ENCODE results near the gene THOC5. TPM values are rescaled to one million over a fixed set of nuclear protein-coding genes. Genes with fewer than 3 reads are reported as not detected.
"Not testable (repeated sequence)": the region's sequence is repeated elsewhere in the genome, so short reads cannot be mapped to it uniquely, and the experiment has no call there.

Gene THOC5
- 66.6 and 68.1 TPM in 2 replicates for total RNA-seq

- Mint-ChIP-seq H3K36me3 (ENCODE audit: low read depth) (peaks cover 29% of the 10 kb centered on the region), H3K9me3 (no peaks in the 10 kb centered on the region), H3K27ac (peak within 1 kb of the TSS; percentile 96), H3K27me3 (no peaks in the 10 kb centered on the region), H3K4me3 (peak within 1 kb of the TSS; percentile 97), H3K4me1 (peaks cover 12% of the 10 kb centered on the region)
- peak; percentile 97 for DNase-seq
- intact Hi-C loops (cut with micrococcal nuclease): loop anchor here (1.0 kb wide), 1 partner anchor 28 kb away; the partner anchor contains the start of gene NIPSNAP1
Measured at GRCh38 chr22:29553351-29554224, at the start of gene THOC5. TSS of gene THOC5 (minus strand) at chr22:29553757. CDS start at chr22:29549147, 4,610 bp downstream.

DNA sequence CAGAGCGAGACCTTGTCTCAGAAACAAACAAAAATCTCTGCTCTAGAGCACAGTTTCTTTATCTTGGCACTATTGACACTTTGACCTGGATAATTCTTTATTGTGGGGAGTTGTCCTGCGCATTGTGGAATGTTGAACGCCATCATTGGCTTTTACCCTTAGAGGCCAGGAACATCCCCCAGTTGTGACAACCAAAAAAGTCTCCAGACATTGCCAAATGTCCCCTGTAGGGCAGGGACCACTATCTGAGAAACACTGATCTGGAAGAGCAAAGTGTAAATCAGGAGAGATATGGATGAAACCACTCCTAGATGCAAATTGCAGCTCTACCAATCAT lies 45.1 kb upstream of the THOC5 start:
- H3K27me3 Mint-ChIP-seq: no peaks in the 10 kb centered on the region
- no peaks in the 10 kb centered on the region for H3K36me3 Mint-ChIP-seq (ENCODE audit: low read depth)
- H3K27ac Mint-ChIP-seq: no peak overlapping the region
- no peak overlapping the region for H3K4me3 Mint-ChIP-seq
- peaks cover 2% of the 10 kb centered on the region for H3K4me1 Mint-ChIP-seq
- H3K9me3 Mint-ChIP-seq: no peaks in the 10 kb centered on the region
- intact Hi-C loops (cut with micrococcal nuclease): no loop called here
- DNase-seq: no peak

DNA sequence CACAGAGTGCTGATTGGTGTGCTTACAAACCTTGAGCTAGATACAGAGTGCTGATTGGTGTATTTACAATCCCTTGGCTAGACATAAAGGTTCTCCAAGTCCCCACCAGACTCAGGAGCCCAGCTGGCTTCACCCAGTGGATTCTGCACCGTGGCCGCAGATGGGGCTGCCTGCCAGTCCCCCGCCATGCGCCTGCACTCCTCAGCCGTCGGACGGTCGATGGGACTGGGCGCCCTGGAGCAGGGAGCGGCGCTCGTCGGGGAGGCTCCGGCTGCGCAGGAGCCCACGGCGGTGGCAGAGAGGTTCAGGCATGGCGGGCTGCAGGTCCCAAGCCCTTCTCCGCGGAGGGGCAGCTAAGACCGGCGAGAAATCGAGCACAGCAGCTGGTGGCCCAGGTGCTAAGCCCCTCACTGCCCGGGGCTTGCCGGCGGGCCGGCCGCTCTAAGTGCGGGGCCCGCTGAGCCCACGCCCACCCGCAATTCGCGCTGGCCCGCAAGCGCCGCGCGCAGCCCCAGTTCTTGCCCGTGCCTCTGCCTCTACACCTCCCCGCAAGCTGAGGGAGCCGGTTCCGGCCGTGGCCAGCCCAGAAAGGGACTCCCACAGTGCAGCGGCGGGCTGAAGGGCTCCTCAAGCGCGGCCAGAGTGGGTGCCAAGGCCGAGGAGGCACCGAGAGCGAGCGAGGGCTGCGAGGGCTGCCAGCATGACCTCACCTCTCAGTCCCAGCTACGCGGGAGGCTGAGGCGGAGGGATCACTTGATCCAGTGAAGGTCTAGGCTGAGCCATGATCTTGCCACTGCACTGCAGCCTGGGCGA lies 44.5 kb upstream of the THOC5 start:
- DNase-seq; H3K36me3 Mint-ChIP-seq (ENCODE audit: low read depth); H3K27ac Mint-ChIP-seq; H3K4me3 Mint-ChIP-seq; H3K4me1 Mint-ChIP-seq; intact Hi-C loops (cut with micrococcal nuclease); H3K9me3 Mint-ChIP-seq; H3K27me3 Mint-ChIP-seq: not testable (repeated sequence)

GRCh38 chr22:29596408-29596807 lies 42.9 kb upstream of the THOC5 start:
- no peaks in the 10 kb centered on the region for H3K36me3 Mint-ChIP-seq (ENCODE audit: low read depth)
- no peaks in the 10 kb centered on the region for H3K9me3 Mint-ChIP-seq
- no peaks in the 10 kb centered on the region for H3K27me3 Mint-ChIP-seq
- H3K27ac Mint-ChIP-seq: no peak overlapping the region
- intact Hi-C loops (cut with micrococcal nuclease): no loop called here
- no peak overlapping the region for H3K4me3 Mint-ChIP-seq
- no peaks in the 10 kb centered on the region for H3K4me1 Mint-ChIP-seq
- no peak for DNase-seq

DNA sequence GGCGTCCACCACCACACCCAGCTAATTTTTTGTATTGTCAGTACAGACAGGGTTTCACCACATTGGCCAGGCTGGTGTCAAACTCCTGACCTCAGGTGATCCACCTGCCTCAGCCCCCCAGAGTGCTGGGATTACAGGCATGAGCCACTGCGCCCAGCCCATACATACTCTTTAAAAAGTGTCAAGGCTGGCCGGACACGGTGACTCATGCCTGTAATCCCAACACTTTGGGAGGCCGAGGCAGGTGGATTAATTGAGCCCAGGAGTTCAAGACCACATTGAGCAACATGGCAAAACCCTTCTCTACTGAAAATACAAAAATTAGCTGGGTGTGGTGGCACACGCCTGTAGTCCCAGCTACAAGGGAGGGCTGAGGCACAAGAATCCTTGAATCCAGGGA lies 40.9 kb upstream of the THOC5 start:
- not testable (repeated sequence) for DNase-seq; H3K36me3 Mint-ChIP-seq (ENCODE audit: low read depth); H3K9me3 Mint-ChIP-seq; H3K27ac Mint-ChIP-seq; H3K4me1 Mint-ChIP-seq; H3K27me3 Mint-ChIP-seq; H3K4me3 Mint-ChIP-seq
- intact Hi-C loops (cut with micrococcal nuclease): loop anchor here (5.0 kb wide), 1 partner anchor 43 kb away; no protein-coding TSS in a partner anchor

DNA sequence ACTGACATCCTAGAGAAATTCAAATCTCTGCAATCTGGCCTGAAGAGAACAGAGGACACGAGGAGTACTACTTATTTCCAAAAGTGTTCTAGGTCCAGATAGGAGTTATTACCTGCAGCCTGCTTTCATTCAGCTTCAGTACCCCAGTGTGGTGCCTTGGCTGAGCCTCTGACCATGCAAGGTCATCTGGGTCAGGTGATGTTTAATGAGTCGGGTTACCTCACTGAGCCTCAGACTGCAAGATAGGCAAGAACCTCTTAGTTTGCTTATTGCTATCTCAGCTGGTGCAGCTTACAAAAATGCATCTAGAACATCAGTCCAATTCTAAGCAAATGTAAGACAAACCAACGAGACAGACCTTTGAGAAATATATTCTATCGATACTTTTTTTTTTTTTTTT lies 40.4 kb upstream of the THOC5 start:
- DNase-seq: no peak
- Mint-ChIP-seq H3K27me3 (no peaks in the 10 kb centered on the region), H3K36me3 (ENCODE audit: low read depth) (no peaks in the 10 kb centered on the region)

GRCh38 chr22:29587938-29588699 lies 34.6 kb upstream of the THOC5 start:
- Mint-ChIP-seq H3K9me3 (no peaks in the 10 kb centered on the region), H3K4me1 (peaks cover 7% of the 10 kb centered on the region)

More for the DNA sequence above, 40.4 kb upstream of the THOC5 start:
- Mint-ChIP-seq H3K27ac (no peak overlapping the region), H3K4me1 (peaks cover 7% of the 10 kb centered on the region), H3K4me3 (no peak overlapping the region), H3K9me3 (no peaks in the 10 kb centered on the region)
- intact Hi-C loops (cut with micrococcal nuclease): loop anchor here (5.0 kb wide), 1 partner anchor 43 kb away; no protein-coding TSS in a partner anchor

GRCh38 chr22:29586193-29586705 lies 32.7 kb upstream of the THOC5 start:
- peaks cover 12% of the 10 kb centered on the region for H3K4me1 Mint-ChIP-seq
- H3K9me3 Mint-ChIP-seq; H3K27me3 Mint-ChIP-seq; H3K27ac Mint-ChIP-seq; DNase-seq; H3K36me3 Mint-ChIP-seq (ENCODE audit: low read depth); H3K4me3 Mint-ChIP-seq; intact Hi-C loops (cut with micrococcal nuclease): not testable (repeated sequence)

More at GRCh38 chr22:29587938-29588699, 34.6 kb upstream of the THOC5 start:
- H3K36me3 Mint-ChIP-seq (ENCODE audit: low read depth): no peaks in the 10 kb centered on the region
- no peak for DNase-seq
- no peak overlapping the region for H3K27ac Mint-ChIP-seq
- H3K27me3 Mint-ChIP-seq: no peaks in the 10 kb centered on the region
- H3K4me3 Mint-ChIP-seq: no peak overlapping the region
- intact Hi-C loops (cut with micrococcal nuclease): no loop called here

GRCh38 chr22:29584975-29585374 lies 31.4 kb upstream of the THOC5 start:
- intact Hi-C loops (cut with micrococcal nuclease): no loop called here
- Mint-ChIP-seq H3K4me3 (no peak overlapping the region), H3K27ac (no peak overlapping the region), H3K4me1 (peaks cover 12% of the 10 kb centered on the region), H3K9me3 (peaks cover 3% of the 10 kb centered on the region), H3K27me3 (no peaks in the 10 kb centered on the region), H3K36me3 (ENCODE audit: low read depth) (peaks cover 1% of the 10 kb centered on the region)
- no peak for DNase-seq

GRCh38 chr22:29581799-29582198 lies 28.2 kb upstream of the THOC5 start:
- peak overlapping the region; percentile 95 for H3K27ac Mint-ChIP-seq
- no peaks in the 10 kb centered on the region for H3K27me3 Mint-ChIP-seq
- DNase-seq: no peak
- peak overlapping the region; percentile 96 for H3K4me3 Mint-ChIP-seq
- H3K4me1 Mint-ChIP-seq: peaks cover 17% of the 10 kb centered on the region
- H3K9me3 Mint-ChIP-seq: peaks cover 3% of the 10 kb centered on the region
- intact Hi-C loops (cut with micrococcal nuclease): loop anchor here (1.0 kb wide), 2 partner anchors 22 to 28 kb away; partner anchors contain the start of genes NF2 and THOC5
- peaks cover 4% of the 10 kb centered on the region for H3K36me3 Mint-ChIP-seq (ENCODE audit: low read depth)

- Mint-ChIP-seq H3K4me3 (peak overlapping the region; percentile 96), H3K27ac (peak overlapping the region; percentile 95), H3K36me3 (ENCODE audit: low read depth) (peaks cover 4% of the 10 kb centered on the region), H3K27me3 (no peaks in the 10 kb centered on the region), H3K9me3 (peaks cover 3% of the 10 kb centered on the region), H3K4me1 (peaks cover 17% of the 10 kb centered on the region)
- intact Hi-C loops (cut with micrococcal nuclease): no loop called here
- DNase-seq: peak; percentile 64
Measured at GRCh38 chr22:29580200-29580810, 26.7 kb upstream of the THOC5 start.

DNA sequence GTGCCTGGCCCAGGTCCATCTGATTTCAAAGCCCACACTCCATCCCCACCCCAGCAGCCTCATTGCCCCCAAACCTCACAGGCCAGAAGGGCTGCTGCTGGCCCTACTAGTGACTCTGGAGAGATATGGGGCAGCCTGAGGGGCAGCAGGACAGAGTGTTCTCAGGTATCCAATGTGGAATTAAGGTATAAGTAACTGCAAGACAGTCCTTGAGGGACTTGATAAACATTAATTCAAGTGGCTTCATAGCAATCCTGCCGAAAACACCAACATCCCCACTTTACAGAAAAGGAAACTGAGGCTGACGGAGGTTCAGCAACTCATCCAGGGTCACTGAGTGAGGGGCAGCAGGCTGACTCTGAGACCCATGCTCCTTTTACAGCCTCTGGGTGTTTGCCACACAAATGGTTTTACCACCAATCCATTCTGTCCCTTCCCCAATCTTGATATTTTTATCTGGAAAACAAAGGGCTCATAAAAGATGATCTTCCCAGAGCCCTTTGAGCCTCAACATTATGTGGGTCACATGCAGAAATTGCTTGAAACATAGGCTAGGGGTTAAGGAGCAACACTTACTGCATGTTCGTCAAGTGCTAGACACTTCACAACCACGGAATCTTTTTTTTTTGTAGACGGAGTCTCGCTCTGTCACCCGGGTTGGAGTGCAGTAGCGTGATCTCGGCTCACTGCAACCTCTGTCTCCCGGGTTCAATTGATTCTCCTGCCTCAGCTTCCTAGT lies 25.1 kb upstream of the THOC5 start:
- H3K36me3 Mint-ChIP-seq (ENCODE audit: low read depth): peaks cover 4% of the 10 kb centered on the region
- intact Hi-C loops (cut with micrococcal nuclease): no loop called here
- H3K27ac Mint-ChIP-seq: no peak overlapping the region
- DNase-seq: no peak
- peaks cover 3% of the 10 kb centered on the region for H3K9me3 Mint-ChIP-seq
- H3K4me3 Mint-ChIP-seq: no peak overlapping the region
- H3K4me1 Mint-ChIP-seq: peaks cover 17% of the 10 kb centered on the region
- H3K27me3 Mint-ChIP-seq: no peaks in the 10 kb centered on the region
